GM12892 (cell line): ENCODE data around the gene SMIM30.

Experiments
- POLR2A ChIP-seq: IDR thresholded peaks from 2 replicates; pipeline ENCODE4 v1.6.1; 2011; ENCODE audit warnings: low read depth, low read length, control low read depth
- POLR2AphosphoS5 ChIP-seq: IDR thresholded peaks from 2 replicates; pipeline ENCODE4 v1.6.1; 2011; ENCODE audit warnings: low read depth, low read length, control low read depth
- TAF1 ChIP-seq: IDR thresholded peaks from 2 replicates; pipeline ENCODE4 v1.6.1; 2011; ENCODE audit warnings: low read depth, mild to moderate bottlenecking, control low read depth, low read length, borderline replicate concordance

DNA sequence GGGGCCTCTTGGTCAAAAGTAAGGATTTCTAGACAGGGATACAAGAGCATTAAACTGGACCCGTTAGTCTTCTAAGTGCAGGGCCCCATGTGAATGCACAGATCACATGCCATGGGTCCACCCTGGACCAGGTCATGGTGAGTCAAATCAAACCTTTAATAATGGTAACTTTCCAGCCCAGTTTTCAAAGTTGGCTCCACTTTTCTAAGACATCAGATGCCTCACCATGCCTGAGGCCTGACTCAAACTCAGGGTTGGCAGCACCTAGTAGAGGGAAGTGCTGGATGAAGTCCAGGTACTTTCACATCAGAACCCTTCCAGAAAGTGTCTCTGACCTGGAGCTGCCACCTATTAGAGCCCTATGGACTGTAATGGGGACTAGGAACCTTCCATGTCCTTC, 9.7 kb upstream of the SMIM30 start:
- TF ChIP-seq POLR2A = no peak
- no peak for TF ChIP-seq POLR2AphosphoS5
- no peak for TF ChIP-seq TAF1
